Panc1 (cell line): ENCODE results near the gene PPP4C. TPM values are rescaled to one million over a fixed set of nuclear protein-coding genes. Genes with fewer than 3 reads are reported as not detected.

Experiments
- ATAC-seq: fragments of 200-7000 bp; cut with Tn5 transposase; 2 replicates; pipeline ENCODE4 v1.9.1; 2020; ENCODE audit warnings: mild to moderate bottlenecking, moderate library complexity
- BruUV-seq: library from RNA; stranded (reverse); fragments of 400-500 nt; replicated peaks from 2 replicates; lab custom pipeline; 2021; lab: Mats Ljungman, UMichigan
- CTCF ChIA-PET: fragments of 300-600 bp; sonication (Branson Sonifier 250); formaldehyde crosslinking; loops from one replicate; lab custom pipeline; 2022; ENCODE audit warnings: antibody characterized with exemption; lab: Charles Lee
- POLR2A ChIA-PET: fragments of 300-600 bp; sonication (Branson Sonifier 250); formaldehyde crosslinking; loops from one replicate; lab custom pipeline; 2022; ENCODE audit warnings: antibody characterized with exemption; lab: Charles Lee
- DNase-seq: peaks from one replicate; pipeline ENCODE4 v3.0.0-alpha.2; 2010; ENCODE audit warnings: low read depth, low spot score
- H3K27ac ChIP-seq: 2 replicates; pipeline ENCODE4 v1.5.1; 2011; ENCODE audit warnings: mild to moderate bottlenecking, low read length, inconsistent platforms
- H3K27me3 ChIP-seq: fragments of 200-500 bp; sonication (Bioruptor generic); 2 replicates; pipeline ENCODE4 v1.6.0; 2014; ENCODE audit warnings: low read length, inconsistent platforms; ENCODE audit not compliant: control insufficient read depth, insufficient read depth
- H3K36me3 ChIP-seq: fragments of 200-500 bp; sonication (Bioruptor generic); 2 replicates; pipeline ENCODE4 v1.5.1; 2014; ENCODE audit warnings: inconsistent platforms, mild to moderate bottlenecking, low read length, moderate library complexity; ENCODE audit not compliant: control insufficient read depth, insufficient read depth
- H3K4me1 ChIP-seq: 2 replicates; pipeline ENCODE4 v1.5.1; 2011; ENCODE audit warnings: inconsistent platforms, mild to moderate bottlenecking, low read length, moderate library complexity; ENCODE audit not compliant: control insufficient read depth, insufficient read depth
- H3K4me3 ChIP-seq, 2 experiments: 2 replicates each; pipeline ENCODE4 v1.5.1; 2011 to 2012; ENCODE audit warnings: low read depth in 2 of 2, low read length in 2 of 2, mild to moderate bottlenecking in 2 of 2, inconsistent platforms in 1 of 2, moderate library complexity in 1 of 2
- H3K9me3 ChIP-seq: fragments of 200-500 bp; sonication (Bioruptor generic); 2 replicates; pipeline ENCODE4 v1.5.1; 2014; ENCODE audit warnings: low read depth, mild to moderate bottlenecking, inconsistent platforms, low read length, moderate library complexity; ENCODE audit not compliant: control insufficient read depth, insufficient read depth
- POLR2AphosphoS5 ChIP-seq: IDR thresholded peaks from 2 replicates; pipeline ENCODE4 v1.6.1; 2012; ENCODE audit warnings: mild to moderate bottlenecking, low read depth, low read length, moderate library complexity
- SIN3A ChIP-seq: IDR thresholded peaks from 2 replicates; pipeline ENCODE4 v1.6.1; 2012; ENCODE audit warnings: low read depth, mild to moderate bottlenecking, low read length, moderate library complexity, borderline replicate concordance; ENCODE audit not compliant: insufficient read depth
- TCF7L2 ChIP-seq: IDR thresholded peaks from 2 replicates; pipeline ENCODE4 v1.6.1; 2011; ENCODE audit warnings: mild to moderate bottlenecking, low read depth, low read length, inconsistent platforms
- in situ Hi-C: cut with HindIII; loops from 2 replicates; pipeline ENCODE4 v1.10.0; 2016; ENCODE audit warnings: low sequenced_read_pairs, low pct_unique_long_range_greater_than_20kb
- intact Hi-C: fragments of 100-400 bp; cut with micrococcal nuclease; formaldehyde crosslinking; loops from one replicate; pipeline ENCODE4 v1.10.0; 2022; ENCODE audit not compliant: unreplicated experiment
- total RNA-seq: library from RNA; stranded (reverse); gene quantifications from one replicate; pipeline ENCODE4 v1.2.1, GENCODE V29; 2021; ENCODE audit not compliant: unreplicated experiment
- TF ChIP-seq, protein P1 (sequence below), 2 experiments: IDR thresholded peaks; 2 replicates each; pipeline ENCODE4 v1.6.1; 2011 to 2012; ENCODE audit warnings: low read depth in 2 of 2, control low read depth in 1 of 2, low read length in 1 of 2, mild to moderate bottlenecking in 1 of 2, moderate library complexity in 1 of 2; ENCODE audit not compliant: insufficient read depth in 1 of 2
- TF ChIP-seq, protein P2 (sequence below): fragments of 450-650 bp; IDR thresholded peaks from 2 replicates; pipeline ENCODE4 v1.5.1; 2017; ENCODE audit warnings: mild to moderate bottlenecking

The PPP4C gene
- total RNA-seq, 1 experiment from 2014 or later = 186 TPM

DNA sequence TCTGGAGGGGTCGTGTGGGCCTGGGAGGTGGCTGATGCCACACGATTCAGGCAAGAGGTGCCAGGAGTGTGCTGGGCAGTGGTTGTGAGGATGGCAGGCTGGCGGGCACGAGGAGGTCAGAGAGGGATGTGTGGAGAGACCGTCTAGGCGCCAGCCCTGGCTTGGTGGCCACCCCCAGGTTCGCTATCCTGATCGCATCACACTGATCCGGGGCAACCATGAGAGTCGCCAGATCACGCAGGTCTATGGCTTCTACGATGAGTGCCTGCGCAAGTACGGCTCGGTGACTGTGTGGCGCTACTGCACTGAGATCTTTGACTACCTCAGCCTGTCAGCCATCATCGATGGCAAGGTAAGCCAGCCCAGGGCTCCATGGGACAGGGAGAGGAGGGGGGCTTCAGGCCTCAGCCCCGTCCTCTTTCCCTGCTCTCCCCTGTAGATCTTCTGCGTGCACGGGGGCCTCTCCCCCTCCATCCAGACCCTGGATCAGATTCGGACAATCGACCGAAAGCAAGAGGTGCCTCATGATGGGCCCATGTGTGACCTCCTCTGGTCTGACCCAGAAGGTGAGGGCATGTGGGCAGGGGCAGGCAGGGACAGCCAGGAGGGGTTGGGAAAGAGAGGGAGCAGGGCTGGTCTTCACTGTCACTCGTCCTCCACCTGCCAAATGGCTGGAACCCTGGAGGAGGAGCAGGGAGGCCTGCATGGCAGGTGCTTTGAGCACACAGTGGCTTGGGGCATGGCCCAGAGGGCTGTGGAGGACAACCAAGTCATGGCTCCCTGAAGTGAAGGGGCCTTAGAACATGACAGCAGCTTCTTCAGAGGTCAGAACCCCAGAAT, 7.6 kb downstream of the PPP4C start:
- TF ChIP-seq POLR2AphosphoS5 (no peak), TCF7L2 (no peak), SIN3A (no peak)
- TF ChIP-seq, protein P1, sequence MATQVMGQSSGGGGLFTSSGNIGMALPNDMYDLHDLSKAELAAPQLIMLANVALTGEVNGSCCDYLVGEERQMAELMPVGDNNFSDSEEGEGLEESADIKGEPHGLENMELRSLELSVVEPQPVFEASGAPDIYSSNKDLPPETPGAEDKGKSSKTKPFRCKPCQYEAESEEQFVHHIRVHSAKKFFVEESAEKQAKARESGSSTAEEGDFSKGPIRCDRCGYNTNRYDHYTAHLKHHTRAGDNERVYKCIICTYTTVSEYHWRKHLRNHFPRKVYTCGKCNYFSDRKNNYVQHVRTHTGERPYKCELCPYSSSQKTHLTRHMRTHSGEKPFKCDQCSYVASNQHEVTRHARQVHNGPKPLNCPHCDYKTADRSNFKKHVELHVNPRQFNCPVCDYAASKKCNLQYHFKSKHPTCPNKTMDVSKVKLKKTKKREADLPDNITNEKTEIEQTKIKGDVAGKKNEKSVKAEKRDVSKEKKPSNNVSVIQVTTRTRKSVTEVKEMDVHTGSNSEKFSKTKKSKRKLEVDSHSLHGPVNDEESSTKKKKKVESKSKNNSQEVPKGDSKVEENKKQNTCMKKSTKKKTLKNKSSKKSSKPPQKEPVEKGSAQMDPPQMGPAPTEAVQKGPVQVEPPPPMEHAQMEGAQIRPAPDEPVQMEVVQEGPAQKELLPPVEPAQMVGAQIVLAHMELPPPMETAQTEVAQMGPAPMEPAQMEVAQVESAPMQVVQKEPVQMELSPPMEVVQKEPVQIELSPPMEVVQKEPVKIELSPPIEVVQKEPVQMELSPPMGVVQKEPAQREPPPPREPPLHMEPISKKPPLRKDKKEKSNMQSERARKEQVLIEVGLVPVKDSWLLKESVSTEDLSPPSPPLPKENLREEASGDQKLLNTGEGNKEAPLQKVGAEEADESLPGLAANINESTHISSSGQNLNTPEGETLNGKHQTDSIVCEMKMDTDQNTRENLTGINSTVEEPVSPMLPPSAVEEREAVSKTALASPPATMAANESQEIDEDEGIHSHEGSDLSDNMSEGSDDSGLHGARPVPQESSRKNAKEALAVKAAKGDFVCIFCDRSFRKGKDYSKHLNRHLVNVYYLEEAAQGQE (IDR thresholded peaks at IDR 0.05; ENCODE audit: insufficient read depth in 1 of 2, low read depth in 2 of 2, low read length in 1 of 2) = no peak
- TF ChIP-seq, protein P2, sequence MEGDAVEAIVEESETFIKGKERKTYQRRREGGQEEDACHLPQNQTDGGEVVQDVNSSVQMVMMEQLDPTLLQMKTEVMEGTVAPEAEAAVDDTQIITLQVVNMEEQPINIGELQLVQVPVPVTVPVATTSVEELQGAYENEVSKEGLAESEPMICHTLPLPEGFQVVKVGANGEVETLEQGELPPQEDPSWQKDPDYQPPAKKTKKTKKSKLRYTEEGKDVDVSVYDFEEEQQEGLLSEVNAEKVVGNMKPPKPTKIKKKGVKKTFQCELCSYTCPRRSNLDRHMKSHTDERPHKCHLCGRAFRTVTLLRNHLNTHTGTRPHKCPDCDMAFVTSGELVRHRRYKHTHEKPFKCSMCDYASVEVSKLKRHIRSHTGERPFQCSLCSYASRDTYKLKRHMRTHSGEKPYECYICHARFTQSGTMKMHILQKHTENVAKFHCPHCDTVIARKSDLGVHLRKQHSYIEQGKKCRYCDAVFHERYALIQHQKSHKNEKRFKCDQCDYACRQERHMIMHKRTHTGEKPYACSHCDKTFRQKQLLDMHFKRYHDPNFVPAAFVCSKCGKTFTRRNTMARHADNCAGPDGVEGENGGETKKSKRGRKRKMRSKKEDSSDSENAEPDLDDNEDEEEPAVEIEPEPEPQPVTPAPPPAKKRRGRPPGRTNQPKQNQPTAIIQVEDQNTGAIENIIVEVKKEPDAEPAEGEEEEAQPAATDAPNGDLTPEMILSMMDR = no peak
- ChIA-PET POLR2A (no interaction called here), CTCF (no interaction called here)
- Histone ChIP-seq H3K27ac (no peak overlapping the region), H3K9me3 (no peaks in the 10 kb centered on the region), H3K27me3 (no peaks in the 10 kb centered on the region), H3K4me1 (no peaks in the 10 kb centered on the region), H3K4me3 (no peak overlapping the region), H3K36me3 (peaks cover 9% of the 10 kb centered on the region)
- in situ Hi-C loops = no loop called here
- DNase-seq (no peak), ATAC-seq (peak; percentile 14; the same call in 1 of the 2 replicates)
- no TSS peak for BruUV-seq
- intact Hi-C loops = no loop called here

DNA sequence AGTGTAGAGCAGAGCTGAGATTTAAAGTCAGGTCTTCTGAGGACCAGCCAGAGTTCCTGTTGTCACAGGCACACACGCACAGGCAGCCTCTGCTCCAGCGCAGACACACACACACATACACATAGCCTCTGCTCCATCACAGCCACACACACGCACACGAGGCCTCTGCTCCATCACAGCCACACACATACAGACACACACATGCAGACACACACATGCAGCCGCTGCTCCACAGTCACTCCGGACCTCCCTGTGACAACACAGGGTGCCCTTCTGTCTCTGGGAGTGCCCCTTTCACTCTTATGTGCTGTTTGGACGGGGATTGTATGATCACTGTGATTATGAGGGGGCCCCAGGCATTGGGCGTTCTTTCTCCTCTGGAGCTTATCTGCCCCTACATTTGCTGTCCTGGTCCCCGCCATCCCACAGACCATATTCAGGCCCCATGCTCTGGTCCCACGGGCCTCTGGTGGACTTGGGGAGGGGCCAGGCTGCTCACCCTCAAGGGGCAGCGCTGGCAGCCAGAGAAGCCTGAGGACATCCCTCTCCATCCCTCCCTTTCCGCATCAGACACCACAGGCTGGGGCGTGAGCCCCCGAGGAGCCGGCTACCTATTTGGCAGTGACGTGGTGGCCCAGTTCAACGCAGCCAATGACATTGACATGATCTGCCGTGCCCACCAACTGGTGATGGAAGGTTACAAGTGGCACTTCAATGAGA, 8.5 kb downstream of the PPP4C start:
- peaks cover 6% of the 10 kb centered on the region for H3K36me3 ChIP-seq
- H3K27me3 ChIP-seq = no peaks in the 10 kb centered on the region
- ChIA-PET POLR2A (no interaction called here), CTCF (no interaction called here)
- H3K9me3 ChIP-seq = no peaks in the 10 kb centered on the region
- ATAC-seq = no peak
- DNase-seq = no peak
- BruUV-seq = no TSS peak
- no peak overlapping the region for H3K27ac ChIP-seq
- no peak overlapping the region for H3K4me3 ChIP-seq
- in situ Hi-C loops = no loop called here
- TF ChIP-seq, protein P2 = no peak
- TF ChIP-seq TCF7L2 = no peak
- TF ChIP-seq SIN3A = no peak
- no peak for TF ChIP-seq POLR2AphosphoS5
- TF ChIP-seq, protein P1 (IDR thresholded peaks at IDR 0.05; ENCODE audit: insufficient read depth in 1 of 2, low read depth in 2 of 2, low read length in 1 of 2) = no peak
- intact Hi-C loops = no loop called here
- H3K4me1 ChIP-seq = 0 out of 2 replicates have a peak, but pooled peaks cover 4% of the 10 kb centered on the region
